Testis (tissue), 2 donors: ENCODE results near the gene CCDC175.

Experiments
- CTCF ChIP-seq, 3 experiments: fragments of 450-650 bp in 2 of 3; fragments of 200-600 bp in 1 of 3; sonication (generic) in 1 of 3; IDR thresholded peaks; one replicate each; pipeline ENCODE4 v1.5.1; 2016 to 2019; ENCODE audit warnings: antibody characterized with exemption in 3 of 3, mild to moderate bottlenecking in 2 of 3, moderate library complexity in 1 of 3
- POLR2A ChIP-seq: fragments of 450-650 bp; IDR thresholded peaks from one replicate; pipeline ENCODE4 v1.6.1; 2017; ENCODE audit warnings: antibody characterized with exemption, mild to moderate bottlenecking, moderate library complexity

- no peak for TF ChIP-seq CTCF (IDR thresholded peaks at IDR 0.05)
- no peak for TF ChIP-seq POLR2A
Observed at GRCh38 chr14:59588101-59588500, 11.5 kb upstream of the CCDC175 start.
